Occipital lobe (tissue), 2 donors: ENCODE results near the gene FRMD5. TPM values are rescaled to one million over a fixed set of nuclear protein-coding genes. Genes with fewer than 3 reads are reported as not detected.
A peak's percentile ranks its signal among the peaks of the same experiment; 100 is the strongest.

Source experiments
- DNase-seq: peaks from one replicate; lab custom pipeline; 2025; lab: John Stamatoyannopoulos, UW
- total RNA-seq: library from RNA; depleted of rRNA; stranded (reverse); fragments of >200 nt; gene quantifications from one replicate; pipeline ENCODE4 v1.2.3, GENCODE V29; 2014

The FRMD5 gene
- total RNA-seq, 1 donor from 2014 or later: 29.2 TPM

- DNase-seq: no peak
Measured at GRCh38 chr15:44094781-44095180, 100.3 kb downstream of the FRMD5 start.

GRCh38 chr15:44093836-44094235, 101.2 kb downstream of the FRMD5 start:
- no peak for DNase-seq

GRCh38 chr15:44092221-44092620, 102.8 kb downstream of the FRMD5 start:
- no peak for DNase-seq

- no peak for DNase-seq
Measured at GRCh38 chr15:44087578-44088465, 107.2 kb downstream of the FRMD5 start.

- no peak for DNase-seq
Measured at GRCh38 chr15:44084770-44085169, 110.3 kb downstream of the FRMD5 start.

- DNase-seq: no peak
Measured at GRCh38 chr15:44084171-44084570, 110.9 kb downstream of the FRMD5 start.

- no peak for DNase-seq
Measured at GRCh38 chr15:44082558-44083157, 112.4 kb downstream of the FRMD5 start.

- DNase-seq: no peak
Measured at GRCh38 chr15:44081026-44082013, 113.8 kb downstream of the FRMD5 start.

- DNase-seq: no peak
Measured at GRCh38 chr15:44075535-44075934, 119.5 kb downstream of the FRMD5 start.

GRCh38 chr15:44069489-44069888, 125.6 kb downstream of the FRMD5 start:
- no peak for DNase-seq

GRCh38 chr15:44068347-44068746, 126.7 kb downstream of the FRMD5 start:
- no peak for DNase-seq

GRCh38 chr15:44066211-44066827, 128.8 kb downstream of the FRMD5 start:
- DNase-seq: no peak

- no peak for DNase-seq
Measured at GRCh38 chr15:44064706-44065105, 130.4 kb downstream of the FRMD5 start.

GRCh38 chr15:44058126-44058525, 136.9 kb downstream of the FRMD5 start:
- no peak for DNase-seq

GRCh38 chr15:44045661-44046060, 149.4 kb downstream of the FRMD5 start:
- DNase-seq: no peak

- DNase-seq: no peak
Measured at GRCh38 chr15:44045217-44045616, 149.9 kb downstream of the FRMD5 start.

GRCh38 chr15:44038755-44039191, 156.3 kb downstream of the FRMD5 start:
- DNase-seq: no peak

- DNase-seq: no peak
Measured at GRCh38 chr15:44035781-44036699, 159.0 kb downstream of the FRMD5 start.

- DNase-seq: peak; percentile 10
Measured at GRCh38 chr15:44034933-44035624, 160.0 kb downstream of the FRMD5 start.
